Endodermal cell (in vitro differentiated cells): ENCODE measurements around the gene GPR65. TPM values are rescaled to one million over a fixed set of nuclear protein-coding genes. Genes with fewer than 3 reads are reported as not detected.

ENCODE experiments used
- DNase-seq: peaks from one replicate; pipeline ENCODE4 v3.0.0-alpha.2; 2017
- H3K27ac ChIP-seq: 2 replicates; pipeline ENCODE4 v1.5.1; 2013; ENCODE audit warnings: mild to moderate bottlenecking, low read depth, low read length, moderate library complexity
- H3K27me3 ChIP-seq: 2 replicates; pipeline ENCODE4 v1.6.1; 2013; ENCODE audit warnings: mild to moderate bottlenecking, low read length, moderate library complexity; ENCODE audit not compliant: insufficient read depth, control insufficient read depth, poor library complexity, severe bottlenecking
- H3K36me3 ChIP-seq: 2 replicates; pipeline ENCODE4 v1.7.0; 2013; ENCODE audit warnings: mild to moderate bottlenecking, low read length, moderate library complexity; ENCODE audit not compliant: control insufficient read depth, insufficient read depth
- H3K4me1 ChIP-seq: one replicate; pipeline ENCODE4 v1.7.0; 2013; ENCODE audit warnings: low read length; ENCODE audit not compliant: control insufficient read depth, insufficient read depth
- H3K4me3 ChIP-seq: 2 replicates; pipeline ENCODE4 v1.5.1; 2013; ENCODE audit warnings: mild to moderate bottlenecking, low read length, moderate library complexity
- H3K9ac ChIP-seq: 2 replicates; pipeline ENCODE4 v1.6.1; 2013; ENCODE audit warnings: mild to moderate bottlenecking, low read length, moderate library complexity; ENCODE audit not compliant: poor library complexity, severe bottlenecking; ENCODE audit errors: extremely low read depth
- H3K9me3 ChIP-seq: 2 replicates; pipeline ENCODE4 v1.6.1; 2013; ENCODE audit warnings: mild to moderate bottlenecking, low read length, moderate library complexity; ENCODE audit not compliant: control insufficient read depth
- H3K27ac Mint-ChIP-seq: 2 replicates; pipeline ENCODE4 v1.8.0; 2020; ENCODE audit warnings: mixed read lengths
- H3K27me3 Mint-ChIP-seq: 2 replicates; pipeline ENCODE4 v1.8.0; 2021; ENCODE audit warnings: mild to moderate bottlenecking, mixed read lengths; ENCODE audit not compliant: insufficient read depth
- H3K36me3 Mint-ChIP-seq: 2 replicates; pipeline ENCODE4 v1.8.0; 2020; ENCODE audit warnings: low read depth, mixed read lengths
- H3K4me1 Mint-ChIP-seq: 2 replicates; pipeline ENCODE4 v1.8.0; 2020; ENCODE audit warnings: mixed read lengths
- H3K4me3 Mint-ChIP-seq: 2 replicates; pipeline ENCODE4 v1.8.0; 2020; ENCODE audit warnings: mild to moderate bottlenecking, moderate library complexity, mixed read lengths
- H3K9me3 Mint-ChIP-seq: 2 replicates; pipeline ENCODE4 v1.8.0; 2020; ENCODE audit warnings: mild to moderate bottlenecking, mixed read lengths
- CTCF ChIP-seq: fragments of 200-600 bp; sonication (generic); conservative IDR thresholded peaks from 2 replicates; pipeline ENCODE4 v1.5.0; 2021; ENCODE audit warnings: antibody characterized with exemption, mild to moderate bottlenecking
- WGBS, 2 experiments: methylation state at CpG; one replicate each; pipeline versions ENCODE4 v1.1.5 to v1.1.7; 2013; ENCODE audit warnings: missing lambda C conversion rate in 2 of 2, mixed read lengths in 1 of 2; ENCODE audit not compliant: insufficient coverage in 1 of 2, insufficient read length in 1 of 2; 5-methylcytosine and 5-hydroxymethylcytosine counted together
- total RNA-seq, 2 donors: library from RNA; stranded (reverse); fragmentation: NEBNext Ultra II Directional in 1 of 2; extraction: Animal tissue kit (Norgen Biotek cat#: 25700) in 1 of 2; gene quantifications; 2 replicates in 1 of 2; 3 replicates in 1 of 2; pipeline ENCODE4 v1.2.1, GENCODE V29; 2021

Gene GPR65
- total RNA-seq, 2 donors from 2014 or later = not detected

GRCh38 chr14:87961246-87961645, 43.7 kb upstream of the GPR65 start:
- Mint-ChIP-seq H3K4me3 (no peak overlapping the region), H3K36me3 (peaks cover 38% of the 10 kb centered on the region), H3K27ac (no peak overlapping the region), H3K9me3 (no peaks in the 10 kb centered on the region), H3K27me3 (no peaks in the 10 kb centered on the region), H3K4me1 (no peaks in the 10 kb centered on the region)
- Histone ChIP-seq H3K27ac (no peak overlapping the region), H3K27me3 (no peaks in the 10 kb centered on the region), H3K9me3 (no peaks in the 10 kb centered on the region), H3K9ac (no peak overlapping the region), H3K36me3 (peaks cover 26% of the 10 kb centered on the region), H3K4me1 (peaks cover under 1% of the 10 kb centered on the region), H3K4me3 (no peak overlapping the region)
- WGBS, 2 experiments = 94% methylated on average over 1 of the region's 2 CpGs; no CpG with 5 or more reads in 1 of the 2 experiments
- no peak for TF ChIP-seq CTCF
- DNase-seq = no peak

GRCh38 chr14:87966816-87967215, 38.1 kb upstream of the GPR65 start:
- no peak overlapping the region for H3K27ac Mint-ChIP-seq
- H3K4me3 ChIP-seq = no peak overlapping the region
- no peak overlapping the region for H3K4me3 Mint-ChIP-seq
- H3K4me1 ChIP-seq = no peaks in the 10 kb centered on the region
- peaks cover 29% of the 10 kb centered on the region for H3K36me3 ChIP-seq
- H3K27ac ChIP-seq = no peak overlapping the region
- H3K27me3 ChIP-seq = no peaks in the 10 kb centered on the region
- peaks cover 4% of the 10 kb centered on the region for H3K4me1 Mint-ChIP-seq
- no peak for TF ChIP-seq CTCF
- no peaks in the 10 kb centered on the region for H3K9me3 ChIP-seq
- no peak for DNase-seq
- no peaks in the 10 kb centered on the region for H3K27me3 Mint-ChIP-seq
- H3K36me3 Mint-ChIP-seq = peaks cover 13% of the 10 kb centered on the region
- H3K9me3 Mint-ChIP-seq = no peaks in the 10 kb centered on the region
- H3K9ac ChIP-seq = no peak overlapping the region
- 86 to 94% methylated on average over 2 to 3 of the region's 3 CpGs for WGBS, 2 experiments

GRCh38 chr14:87967496-87967895, 37.4 kb upstream of the GPR65 start:
- no peak overlapping the region for H3K27ac Mint-ChIP-seq
- Histone ChIP-seq H3K9ac (no peak overlapping the region), H3K4me3 (no peak overlapping the region), H3K9me3 (no peaks in the 10 kb centered on the region), H3K4me1 (no peaks in the 10 kb centered on the region), H3K27me3 (no peaks in the 10 kb centered on the region), H3K36me3 (peaks cover 24% of the 10 kb centered on the region), H3K27ac (no peak overlapping the region)
- H3K4me3 Mint-ChIP-seq = no peak overlapping the region
- TF ChIP-seq CTCF = no peak
- peaks cover 9% of the 10 kb centered on the region for H3K36me3 Mint-ChIP-seq
- H3K9me3 Mint-ChIP-seq = no peaks in the 10 kb centered on the region
- no peaks in the 10 kb centered on the region for H3K27me3 Mint-ChIP-seq
- H3K4me1 Mint-ChIP-seq = peaks cover 4% of the 10 kb centered on the region
- no peak for DNase-seq
